HepG2 (cell line): ENCODE results near the gene ISG20. TPM values are rescaled to one million over a fixed set of nuclear protein-coding genes. Genes with fewer than 3 reads are reported as not detected.

Source experiments
- ARID2 ChIP-seq: sonication (generic); formaldehyde crosslinking; IDR thresholded peaks from 2 replicates; pipeline ENCODE4 v1.8.1; 2022; ENCODE audit warnings: mild to moderate bottlenecking, missing genetic modification reagents, borderline replicate concordance
- DBP ChIP-seq: sonication (generic); formaldehyde crosslinking; IDR thresholded peaks from 2 replicates; pipeline ENCODE4 v1.4.0; 2020; ENCODE audit warnings: missing genetic modification reagents; ENCODE audit errors: not compliant biosample characterization
- EED ChIP-seq: sonication (generic); formaldehyde crosslinking; IDR thresholded peaks from 2 replicates; pipeline ENCODE4 v1.5.0; 2020; ENCODE audit warnings: mild to moderate bottlenecking, missing genetic modification reagents
- ETV6 ChIP-seq: sonication (generic); formaldehyde crosslinking; conservative IDR thresholded peaks from 2 replicates; pipeline ENCODE4 v1.4.0; 2020; ENCODE audit warnings: missing genetic modification reagents
- KMT2B ChIP-seq: IDR thresholded peaks from 2 replicates; pipeline ENCODE4 v1.6.1; 2016; ENCODE audit warnings: missing genetic modification reagents, missing compliant biosample characterization
- MTF1 ChIP-seq: sonication (generic); formaldehyde crosslinking; IDR thresholded peaks from 2 replicates; pipeline ENCODE4 v1.5.0; 2020; ENCODE audit warnings: missing genetic modification reagents
- MYC ChIP-seq: sonication (generic); formaldehyde crosslinking; IDR thresholded peaks from 2 replicates; pipeline ENCODE4 v1.9.0; 2021; ENCODE audit warnings: missing genetic modification reagents, borderline replicate concordance
- PRMT3 ChIP-seq: sonication (generic); formaldehyde crosslinking; IDR thresholded peaks from 2 replicates; pipeline ENCODE4 v1.8.1; 2022; ENCODE audit warnings: low read depth, mild to moderate bottlenecking, moderate library complexity, missing genetic modification reagents, borderline replicate concordance
- SIN3B ChIP-seq: fragments of 150-350 bp; IDR thresholded peaks from 2 replicates; pipeline ENCODE4 v1.6.1; 2014; ENCODE audit warnings: low read length
- TEF ChIP-seq: sonication (generic); formaldehyde crosslinking; IDR thresholded peaks from 2 replicates; pipeline ENCODE4 v1.5.0; 2020; ENCODE audit warnings: missing genetic modification reagents
- TFDP1 ChIP-seq: IDR thresholded peaks from 2 replicates; pipeline ENCODE4 v1.6.1; 2016; ENCODE audit warnings: missing compliant biosample characterization, missing genetic modification reagents, borderline replicate concordance
- TGIF2 ChIP-seq: IDR thresholded peaks from 2 replicates; pipeline ENCODE4 v1.6.1; 2016; ENCODE audit warnings: control low read depth, missing compliant biosample characterization
- THRA ChIP-seq: sonication (generic); formaldehyde crosslinking; IDR thresholded peaks from 2 replicates; pipeline ENCODE4 v1.4.0; 2020; ENCODE audit warnings: missing genetic modification reagents, borderline replicate concordance
- ZBTB49 ChIP-seq: sonication (generic); formaldehyde crosslinking; IDR thresholded peaks from 2 replicates; pipeline ENCODE4 v1.4.0; 2020; ENCODE audit warnings: missing genetic modification reagents, borderline replicate concordance
- ZNF225 ChIP-seq: sonication (generic); formaldehyde crosslinking; IDR thresholded peaks from 2 replicates; pipeline ENCODE4 v1.4.0; 2020; ENCODE audit warnings: mild to moderate bottlenecking, missing genetic modification reagents
- ZNF256 ChIP-seq: sonication (generic); formaldehyde crosslinking; conservative IDR thresholded peaks from 2 replicates; pipeline ENCODE4 v1.4.0; 2020; ENCODE audit warnings: missing genetic modification reagents
- ZNF564 ChIP-seq: sonication (generic); formaldehyde crosslinking; IDR thresholded peaks from 2 replicates; pipeline ENCODE4 v1.8.1; 2023; ENCODE audit warnings: mild to moderate bottlenecking, missing genetic modification reagents
- ZNF766 ChIP-seq: sonication (generic); formaldehyde crosslinking; IDR thresholded peaks from 2 replicates; pipeline ENCODE4 v1.5.0; 2020; ENCODE audit warnings: missing genetic modification reagents, borderline replicate concordance
- ZNF776 ChIP-seq: sonication (generic); formaldehyde crosslinking; IDR thresholded peaks from 2 replicates; pipeline ENCODE4 v1.4.0; 2020; ENCODE audit warnings: mild to moderate bottlenecking, missing genetic modification reagents
- ZNF891 ChIP-seq: sonication (generic); formaldehyde crosslinking; IDR thresholded peaks from 2 replicates; pipeline ENCODE4 v1.5.0; 2020; ENCODE audit warnings: mild to moderate bottlenecking, missing genetic modification reagents
- ZSCAN29 ChIP-seq: sonication (generic); formaldehyde crosslinking; conservative IDR thresholded peaks from 2 replicates; pipeline ENCODE4 v1.4.0; 2020; ENCODE audit warnings: mild to moderate bottlenecking, missing genetic modification reagents
- polyA plus RNA-seq, 8 experiments: library from polyadenylated mRNA; depleted of rRNA in 3 of 8; stranded (reverse) in 7 of 8; unstranded in 1 of 8; fragments of >200 nt; fragmentation: Illumina TruSeq in 4 of 8; extraction: Trizol in 4 of 8; gene quantifications; 2 replicates each; pipeline versions ENCODE4 v1.2.1 to v1.2.3, GENCODE V29; 2011 to 2016; ENCODE audit warnings: low read depth in 4 of 8, missing spikeins in 1 of 8, mixed read lengths in 1 of 8; ENCODE audit not compliant: insufficient read depth in 1 of 8
- total RNA-seq, 5 experiments: library from RNA; depleted of rRNA; stranded (reverse); fragments of >200 nt; fragmentation: Illumina TruSeq; extraction: Trizol; gene quantifications; 2 replicates each; pipeline ENCODE4 v1.2.3, GENCODE V29; 2016; ENCODE audit warnings: low read depth in 1 of 5

Gene ISG20
- total and polyA plus RNA-seq, 2 of the 13 experiments (the other 11 are each of a cell fraction or from before 2014, with no cell fraction given) = 6.3 to 31.5 TPM

- 0 out of 2 replicates have a peak, but pooled peaks have one; percentile 54 for TF ChIP-seq TGIF2 (CRISPR knock-in tag)
- TF ChIP-seq MTF1 (CRISPR knock-in tag) = peak; percentile 82; the same call in 1 of the 2 replicates
- TF ChIP-seq ZNF225 = no peak
- 0 out of 2 replicates have a peak, but pooled peaks have one; percentile 42 for TF ChIP-seq ETV6 (CRISPR knock-in tag)
- no peak for TF ChIP-seq TFDP1 (CRISPR knock-in tag)
- TF ChIP-seq THRA (CRISPR knock-in tag) = 0 out of 2 replicates have a peak, but pooled peaks have one; percentile 32
- TF ChIP-seq ZNF256 (CRISPR knock-in tag) = no peak
- TF ChIP-seq ZNF564 (CRISPR knock-in tag) = peak; percentile 84; the same call in 1 of the 2 replicates
- peak; percentile 47; the same call in 1 of the 2 replicates for TF ChIP-seq TEF
- no peak for TF ChIP-seq KMT2B (CRISPR knock-in tag)
- 0 out of 2 replicates have a peak, but pooled peaks have one; percentile 46 for TF ChIP-seq PRMT3 (CRISPR knock-in tag)
- TF ChIP-seq ZNF766 (CRISPR knock-in tag) = peak; percentile 53; the same call in 1 of the 2 replicates
- TF ChIP-seq ZSCAN29 (CRISPR knock-in tag) = no peak
- peak; percentile 68; the same call in 1 of the 2 replicates for TF ChIP-seq ZBTB49 (CRISPR knock-in tag)
- TF ChIP-seq ZNF776 (CRISPR knock-in tag) = no peak
- 0 out of 2 replicates have a peak, but pooled peaks have one; percentile 41 for TF ChIP-seq ZNF891 (CRISPR knock-in tag)
- TF ChIP-seq ARID2 (CRISPR knock-in tag) = 0 out of 2 replicates have a peak, but pooled peaks have one; percentile 30
- peak; percentile 43; the same call in 1 of the 2 replicates for TF ChIP-seq MYC (CRISPR knock-in tag)
- TF ChIP-seq DBP = peak; percentile 35
- no peak for TF ChIP-seq EED
- no peak for TF ChIP-seq SIN3B
These were observed 33.4 kb upstream of the ISG20 start (continued) for GRCh38 chr15:88605189-88606069.
